Coronary artery (tissue), 2 donors: ENCODE data around the gene CTIF.

Source experiments
- DNase-seq: peaks from one replicate; pipeline ENCODE4 v3.0.0-alpha.2; 2017; ENCODE audit warnings: low spot score
- H3K27ac ChIP-seq, 2 donors: fragments of 200-600 bp; sonication (generic); one replicate each; pipeline ENCODE4 v1.5.1; 2016 to 2019
- H3K4me3 ChIP-seq: fragments of 200-600 bp; sonication (generic); 2 replicates; pipeline ENCODE4 v1.5.1; 2016; ENCODE audit warnings: mild to moderate bottlenecking, moderate library complexity
- CTCF ChIP-seq: fragments of 200-600 bp; sonication (generic); IDR thresholded peaks from one replicate; pipeline ENCODE4 v1.5.1; 2019; ENCODE audit warnings: antibody characterized with exemption

The CTIF gene

GRCh38 chr18:48551100-48551499 lies 12.3 kb downstream of the CTIF start:
- no peak for TF ChIP-seq CTCF
- H3K4me3 ChIP-seq: no peak overlapping the region
- DNase-seq: peak; percentile 29

DNA sequence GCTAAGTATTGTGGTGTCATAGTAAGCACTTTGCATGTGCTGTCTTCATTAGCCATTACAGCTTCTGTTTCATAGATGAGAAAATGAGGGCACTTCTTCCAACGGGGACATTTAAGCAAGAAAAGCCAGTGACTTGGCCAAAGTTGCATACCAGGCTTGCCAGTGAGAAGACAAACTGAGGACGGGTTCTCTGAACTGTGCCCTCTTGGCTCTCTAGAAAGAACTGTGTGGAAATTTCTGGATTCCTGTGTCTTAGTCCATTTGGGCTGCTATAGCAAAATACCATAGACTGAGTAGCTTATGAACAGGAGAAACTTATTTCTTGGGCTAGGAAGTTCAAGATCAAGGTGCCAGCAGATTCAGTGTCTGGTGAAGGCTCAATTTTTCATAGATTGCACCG lies 13.3 kb downstream of the CTIF start:
- no peak for TF ChIP-seq CTCF
- Histone ChIP-seq H3K4me3 (no peak overlapping the region), H3K27ac (no peak overlapping the region)
- peak; percentile 31 for DNase-seq

More at GRCh38 chr18:48551100-48551499, 12.3 kb downstream of the CTIF start:
- H3K27ac ChIP-seq: no peak overlapping the region

DNA sequence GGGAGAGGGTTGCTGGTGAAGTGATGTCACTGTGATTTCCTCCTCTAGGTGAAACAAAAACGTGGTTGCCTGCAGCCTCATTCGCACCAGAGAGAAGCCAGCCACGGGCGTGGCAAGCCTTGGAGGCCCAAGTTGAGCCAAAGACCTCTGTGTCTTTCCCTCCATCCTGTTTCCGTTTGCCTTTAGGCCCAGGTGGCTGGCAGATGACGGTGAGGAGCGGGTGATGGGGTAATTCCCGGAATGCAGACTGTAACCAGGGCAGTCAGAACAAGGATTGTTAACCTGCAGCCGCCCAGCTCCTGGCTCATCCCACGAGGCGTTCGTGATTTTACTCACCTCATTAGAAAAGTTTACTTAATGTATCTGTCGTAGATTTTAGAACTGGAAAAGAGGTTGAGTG lies 14.4 kb downstream of the CTIF start:
- DNase-seq: no peak
- TF ChIP-seq CTCF: no peak
- Histone ChIP-seq H3K4me3 (no peak overlapping the region), H3K27ac (no peak overlapping the region)

GRCh38 chr18:48554610-48555400 lies 16.0 kb downstream of the CTIF start:
- DNase-seq: no peak
- H3K27ac ChIP-seq: no peak overlapping the region
- no peak overlapping the region for H3K4me3 ChIP-seq

DNA sequence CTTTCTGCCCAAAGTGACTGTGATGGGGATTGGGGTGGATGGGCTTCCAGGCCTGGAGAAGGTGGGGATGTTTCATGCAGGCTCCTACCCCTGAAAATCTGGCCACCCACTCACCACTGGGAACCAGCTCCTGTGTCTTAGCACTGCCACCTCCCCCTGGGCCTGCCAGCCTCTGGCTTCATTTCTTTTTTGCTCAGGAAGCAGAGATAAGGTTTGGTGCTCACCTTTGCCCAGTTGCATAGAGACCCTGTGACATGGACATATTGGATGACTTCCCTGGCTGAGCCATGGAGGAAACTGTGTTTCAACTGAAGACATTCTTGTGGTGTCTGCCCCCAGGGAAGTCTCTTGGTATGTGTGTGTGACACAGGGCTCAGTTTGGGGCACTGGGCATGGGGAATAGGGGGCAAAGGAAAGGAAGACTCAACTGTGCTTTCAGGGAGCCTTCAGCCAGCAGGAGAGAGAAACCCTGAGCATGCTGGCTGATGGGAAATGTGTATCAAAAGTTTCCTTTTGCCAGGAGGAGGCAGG lies 16.7 kb downstream of the CTIF start:
- no peak overlapping the region for H3K27ac ChIP-seq
- TF ChIP-seq CTCF: no peak
- no peak for DNase-seq
- no peak overlapping the region for H3K4me3 ChIP-seq

More at GRCh38 chr18:48554610-48555400, 16.0 kb downstream of the CTIF start:
- no peak for TF ChIP-seq CTCF

DNA sequence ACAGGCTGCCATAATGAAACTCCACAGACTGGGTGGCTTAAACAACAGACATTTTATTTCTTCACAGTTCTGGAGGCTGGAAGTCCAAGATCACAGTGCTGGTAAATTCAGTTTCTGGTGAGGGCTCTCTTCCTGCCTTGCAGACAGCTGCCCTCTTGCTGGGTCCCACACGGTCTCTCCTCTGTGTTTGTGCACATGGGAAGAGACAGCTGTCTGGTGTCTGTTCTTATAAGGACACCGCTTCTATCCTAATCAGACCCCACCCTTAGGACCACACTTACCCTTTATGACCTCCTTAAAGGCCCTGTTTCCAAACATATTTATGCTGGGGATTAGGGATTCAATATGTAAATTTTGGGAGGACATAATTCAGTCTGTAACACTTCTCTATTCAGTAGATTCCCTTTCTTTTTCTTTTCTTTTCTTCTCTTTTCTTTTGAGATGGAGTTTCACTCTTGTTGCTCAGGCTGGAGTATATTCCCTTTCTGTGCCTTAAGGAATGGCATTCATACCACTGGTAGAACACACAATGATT lies 18.9 kb downstream of the CTIF start:
- DNase-seq: no peak
- H3K4me3 ChIP-seq: no peak overlapping the region
- no peak overlapping the region for H3K27ac ChIP-seq
- no peak for TF ChIP-seq CTCF

DNA sequence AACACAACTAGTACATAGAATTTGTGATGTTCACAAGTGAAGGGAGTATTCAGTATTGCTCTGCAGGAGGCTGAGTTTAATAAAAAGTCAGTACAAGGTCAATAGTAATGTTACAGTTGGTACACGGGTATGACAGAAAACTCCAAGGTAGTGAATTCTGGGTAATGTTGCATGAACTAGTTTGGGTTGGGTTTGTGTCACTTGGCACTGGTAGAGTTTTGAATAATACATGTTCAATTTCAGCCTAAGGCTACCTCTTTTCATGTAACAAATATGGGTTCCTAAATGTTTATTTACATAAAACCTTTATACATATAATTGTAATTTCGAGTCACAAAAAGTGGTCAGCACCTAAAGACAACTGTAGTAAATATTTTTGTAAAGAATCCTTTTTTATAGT lies 19.4 kb downstream of the CTIF start:
- DNase-seq: no peak
- Histone ChIP-seq H3K4me3 (no peak overlapping the region), H3K27ac (no peak overlapping the region)
- TF ChIP-seq CTCF: no peak
